Stomach (tissue), 9 donors: ENCODE results near the gene EDIL3. TPM values are rescaled to one million over a fixed set of nuclear protein-coding genes. Genes with fewer than 3 reads are reported as not detected.

Source experiments
- DNase-seq, 2 donors: peaks; one replicate each; pipeline versions ENCODE4 v3.0.0 to v3.0.0-alpha.2; 2013 to 2019
- H3K27ac ChIP-seq, 5 donors: fragments of 200-600 bp in 4 of 5; sonication (generic) in 4 of 5; one replicate each; pipeline ENCODE4 v1.5.1; 2013 to 2019; ENCODE audit warnings: mild to moderate bottlenecking in 1 of 5, moderate library complexity in 1 of 5
- H3K27me3 ChIP-seq, 3 donors: fragments of 200-600 bp; sonication (generic); one replicate each; pipeline ENCODE4 v1.5.1; 2017 to 2019; ENCODE audit warnings: mixed run types in 1 of 3
- H3K36me3 ChIP-seq, 4 donors: fragments of 200-600 bp; sonication (generic); 1 replicate in 3 of 4; 2 replicates in 1 of 4; pipeline ENCODE4 v1.5.1; 2016 to 2019
- H3K4me1 ChIP-seq, 4 donors: fragments of 200-600 bp; sonication (generic); one replicate each; pipeline ENCODE4 v1.5.1; 2016 to 2019
- H3K4me3 ChIP-seq, 4 donors: fragments of 200-600 bp; sonication (generic) in 3 of 4; one replicate each; pipeline ENCODE4 v1.5.1; 2016 to 2019; ENCODE audit warnings: mild to moderate bottlenecking in 1 of 4
- H3K9me3 ChIP-seq, 4 donors: fragments of 200-600 bp; sonication (generic); one replicate each; pipeline ENCODE4 v1.5.1; 2016 to 2019
- CTCF ChIP-seq, 7 experiments: fragments of 450-650 bp in 4 of 7; fragments of 200-600 bp in 3 of 7; sonication (generic) in 3 of 7; IDR thresholded peaks; one replicate each; pipeline ENCODE4 v1.5.1; 2016 to 2019; ENCODE audit warnings: antibody characterized with exemption in 7 of 7, control low read depth in 2 of 7, mild to moderate bottlenecking in 1 of 7
- EP300 ChIP-seq: sonication (generic); formaldehyde crosslinking; IDR thresholded peaks from one replicate; pipeline ENCODE4 v1.6.1; 2017; ENCODE audit warnings: antibody characterized with exemption
- POLR2A ChIP-seq, 4 donors: fragments of 450-650 bp; IDR thresholded peaks; one replicate each; pipeline ENCODE4 v1.6.1; 2016; ENCODE audit warnings: antibody characterized with exemption in 4 of 4, control low read depth in 2 of 4, mild to moderate bottlenecking in 1 of 4, moderate library complexity in 1 of 4
- POLR2AphosphoS5 ChIP-seq, 3 donors: sonication (generic); formaldehyde crosslinking; IDR thresholded peaks; one replicate each; pipeline ENCODE4 v1.6.1; 2016; ENCODE audit warnings: antibody characterized with exemption in 3 of 3
- WGBS, 5 donors: extraction: QIAGEN DNeasy Blood & Tissue Kit in 3 of 5; methylation state at CpG; one replicate each; pipeline versions ENCODE4 v1.1.5 to v1.1.7; 2013 to 2018; 5-methylcytosine and 5-hydroxymethylcytosine counted together
- intact Hi-C: fragments of 100-400 bp; cut with DNase I; formaldehyde crosslinking; loops from one replicate; pipeline ENCODE4 v1.15.1; 2023; ENCODE audit warnings: low total_unique reads
- polyA plus RNA-seq, 3 donors: library from polyadenylated mRNA; stranded (reverse); fragments of 200-250 nt; gene quantifications; one replicate each; pipeline ENCODE4 v1.2.3, GENCODE V29; 2013
- total RNA-seq, 5 donors: library from RNA; depleted of rRNA; stranded (reverse); fragments of >200 nt; gene quantifications; one replicate each; pipeline versions ENCODE4 v1.1.0 to v1.2.3, GENCODE V29; 2014 to 2016
- donor health status: healthy with polysubstance abuse.
- donor health status: Bipolar disorder and iron deficiency.
- donor health status: healthy.

Gene EDIL3
- total and polyA plus RNA-seq, 8 donors: 2.3 to 75.0 (median 14.4) TPM

- intact Hi-C loops: no loop called here
- H3K4me3 ChIP-seq: no peak overlapping the region
- H3K4me1 ChIP-seq: no peaks in the 10 kb centered on the region
- DNase-seq: no peak
- no peak overlapping the region for H3K27ac ChIP-seq
- no peaks in the 10 kb centered on the region for H3K36me3 ChIP-seq
- no peak for TF ChIP-seq EP300
- no peak for TF ChIP-seq CTCF (IDR thresholded peaks at IDR 0.05)
- TF ChIP-seq POLR2AphosphoS5 (IDR thresholded peaks at IDR 0.05): no peak
- no peak for TF ChIP-seq POLR2A (IDR thresholded peaks at IDR 0.05)
- H3K27me3 ChIP-seq: no peaks in the 10 kb centered on the region
- H3K9me3 ChIP-seq: peaks cover 0 to 5% (median 0%) of the 10 kb centered on the region in 4 donors
Observed at GRCh38 chr5:83931969-83932368, 452.7 kb downstream of the EDIL3 start.

GRCh38 chr5:83927140-83927733, 457.4 kb downstream of the EDIL3 start:
- Histone ChIP-seq H3K27ac (no peak overlapping the region), H3K9me3 (peaks cover 0 to 6% (median 3%) of the 10 kb centered on the region in 4 donors), H3K36me3 (no peaks in the 10 kb centered on the region), H3K27me3 (no peaks in the 10 kb centered on the region), H3K4me1 (no peaks in the 10 kb centered on the region), H3K4me3 (no peak overlapping the region)
- WGBS, 5 donors: 16 to 38% (median 31%) methylated on average over 4 of the region's 4 CpGs
- TF ChIP-seq CTCF (IDR thresholded peaks at IDR 0.05): peak in 5 of 7 experiments; percentile 21 to 72 (median 47)
- TF ChIP-seq POLR2AphosphoS5 (IDR thresholded peaks at IDR 0.05): no peak
- intact Hi-C loops: no loop called here
- DNase-seq: peak; percentile 60 to 77

GRCh38 chr5:83925955-83926337, 458.7 kb downstream of the EDIL3 start:
- DNase-seq: peak in 1 of 2 donors; percentile 7
- Histone ChIP-seq H3K27me3 (no peaks in the 10 kb centered on the region), H3K36me3 (no peaks in the 10 kb centered on the region), H3K4me3 (no peak overlapping the region), H3K9me3 (peaks cover 0 to 6% (median 3%) of the 10 kb centered on the region in 4 donors), H3K27ac (no peak overlapping the region), H3K4me1 (no peaks in the 10 kb centered on the region)
- 42 to 58% (median 56%) methylated on average over 3 of the region's 3 CpGs for WGBS, 5 donors
- intact Hi-C loops: no loop called here
- TF ChIP-seq POLR2AphosphoS5 (IDR thresholded peaks at IDR 0.05): no peak
- no peak for TF ChIP-seq EP300
- TF ChIP-seq POLR2A (IDR thresholded peaks at IDR 0.05): no peak
- TF ChIP-seq CTCF (IDR thresholded peaks at IDR 0.05): no peak

GRCh38 chr5:83925321-83925954, 459.2 kb downstream of the EDIL3 start:
- Histone ChIP-seq H3K4me3 (no peak overlapping the region), H3K27me3 (no peaks in the 10 kb centered on the region), H3K9me3 (peaks cover 0 to 6% (median 3%) of the 10 kb centered on the region in 4 donors), H3K4me1 (no peaks in the 10 kb centered on the region), H3K36me3 (no peaks in the 10 kb centered on the region), H3K27ac (no peak overlapping the region)
- TF ChIP-seq POLR2A (IDR thresholded peaks at IDR 0.05): no peak
- TF ChIP-seq CTCF (IDR thresholded peaks at IDR 0.05): no peak
- TF ChIP-seq EP300: no peak
- no peak for TF ChIP-seq POLR2AphosphoS5 (IDR thresholded peaks at IDR 0.05)
- DNase-seq: peak in 1 of 2 donors; percentile 14
- WGBS, 5 donors: 58 to 78% (median 68%) methylated on average over 4 of the region's 4 CpGs
- intact Hi-C loops: no loop called here
